Endodermal cell (in vitro differentiated cells): ENCODE measurements around the gene PTPN14. TPM values are rescaled to one million over a fixed set of nuclear protein-coding genes. Genes with fewer than 3 reads are reported as not detected.

Experiments used
- DNase-seq: peaks from one replicate; pipeline ENCODE4 v3.0.0-alpha.2; 2017
- H3K27ac ChIP-seq: 2 replicates; pipeline ENCODE4 v1.5.1; 2013; ENCODE audit warnings: mild to moderate bottlenecking, low read depth, low read length, moderate library complexity
- H3K27me3 ChIP-seq: 2 replicates; pipeline ENCODE4 v1.6.1; 2013; ENCODE audit warnings: mild to moderate bottlenecking, low read length, moderate library complexity; ENCODE audit not compliant: insufficient read depth, control insufficient read depth, poor library complexity, severe bottlenecking
- H3K36me3 ChIP-seq: 2 replicates; pipeline ENCODE4 v1.7.0; 2013; ENCODE audit warnings: mild to moderate bottlenecking, low read length, moderate library complexity; ENCODE audit not compliant: control insufficient read depth, insufficient read depth
- H3K4me1 ChIP-seq: one replicate; pipeline ENCODE4 v1.7.0; 2013; ENCODE audit warnings: low read length; ENCODE audit not compliant: control insufficient read depth, insufficient read depth
- H3K4me3 ChIP-seq: 2 replicates; pipeline ENCODE4 v1.5.1; 2013; ENCODE audit warnings: mild to moderate bottlenecking, low read length, moderate library complexity
- H3K9ac ChIP-seq: 2 replicates; pipeline ENCODE4 v1.6.1; 2013; ENCODE audit warnings: mild to moderate bottlenecking, low read length, moderate library complexity; ENCODE audit not compliant: poor library complexity, severe bottlenecking; ENCODE audit errors: extremely low read depth
- H3K9me3 ChIP-seq: 2 replicates; pipeline ENCODE4 v1.6.1; 2013; ENCODE audit warnings: mild to moderate bottlenecking, low read length, moderate library complexity; ENCODE audit not compliant: control insufficient read depth
- H3K27ac Mint-ChIP-seq: 2 replicates; pipeline ENCODE4 v1.8.0; 2020; ENCODE audit warnings: mixed read lengths
- H3K27me3 Mint-ChIP-seq: 2 replicates; pipeline ENCODE4 v1.8.0; 2021; ENCODE audit warnings: mild to moderate bottlenecking, mixed read lengths; ENCODE audit not compliant: insufficient read depth
- H3K36me3 Mint-ChIP-seq: 2 replicates; pipeline ENCODE4 v1.8.0; 2020; ENCODE audit warnings: low read depth, mixed read lengths
- H3K4me1 Mint-ChIP-seq: 2 replicates; pipeline ENCODE4 v1.8.0; 2020; ENCODE audit warnings: mixed read lengths
- H3K4me3 Mint-ChIP-seq: 2 replicates; pipeline ENCODE4 v1.8.0; 2020; ENCODE audit warnings: mild to moderate bottlenecking, moderate library complexity, mixed read lengths
- H3K9me3 Mint-ChIP-seq: 2 replicates; pipeline ENCODE4 v1.8.0; 2020; ENCODE audit warnings: mild to moderate bottlenecking, mixed read lengths
- WGBS, 2 experiments: methylation state at CpG; one replicate each; pipeline versions ENCODE4 v1.1.5 to v1.1.7; 2013; ENCODE audit warnings: missing lambda C conversion rate in 2 of 2, mixed read lengths in 1 of 2; ENCODE audit not compliant: insufficient coverage in 1 of 2, insufficient read length in 1 of 2; 5-methylcytosine and 5-hydroxymethylcytosine counted together
- total RNA-seq, 2 donors: library from RNA; stranded (reverse); fragmentation: NEBNext Ultra II Directional in 1 of 2; extraction: Animal tissue kit (Norgen Biotek cat#: 25700) in 1 of 2; gene quantifications; 2 replicates in 1 of 2; 3 replicates in 1 of 2; pipeline ENCODE4 v1.2.1, GENCODE V29; 2021
- TF ChIP-seq, protein P1 (sequence below): fragments of 200-600 bp; sonication (generic); conservative IDR thresholded peaks from 2 replicates; pipeline ENCODE4 v1.5.0; 2021; ENCODE audit warnings: antibody characterized with exemption, mild to moderate bottlenecking

Gene PTPN14
- total RNA-seq, 2 donors from 2014 or later: 72.6 to 93.2 TPM

DNA sequence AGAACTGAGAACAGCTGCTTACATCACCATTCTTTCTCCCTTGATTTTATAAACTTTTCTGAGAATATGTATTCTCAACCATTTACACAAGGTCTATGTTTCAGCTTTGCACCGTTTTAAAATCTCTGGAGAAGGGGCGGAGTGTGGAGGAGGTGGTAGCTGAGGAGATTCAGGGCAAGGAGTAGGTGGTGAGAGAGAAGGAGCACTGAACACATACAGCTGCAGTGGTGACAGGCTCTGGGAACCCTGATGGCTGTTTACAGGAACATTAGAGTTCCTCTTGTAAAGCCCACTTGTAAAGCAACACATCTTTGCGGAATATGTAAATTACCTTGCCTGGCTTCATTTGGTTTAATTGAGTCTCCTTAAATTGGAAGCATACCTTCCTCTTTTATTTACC lies 180.8 kb downstream of the PTPN14 start:
- H3K4me3 Mint-ChIP-seq: no peak overlapping the region
- Histone ChIP-seq H3K4me1 (peaks cover 8% of the 10 kb centered on the region), H3K27ac (no peak overlapping the region), H3K27me3 (no peaks in the 10 kb centered on the region), H3K9me3 (no peaks in the 10 kb centered on the region), H3K4me3 (no peak overlapping the region), H3K36me3 (peaks cover 86% of the 10 kb centered on the region), H3K9ac (no peak overlapping the region)
- 93 to 96% methylated on average over 3 of the region's 3 CpGs for WGBS, 2 experiments
- H3K4me1 Mint-ChIP-seq: peaks cover 29% of the 10 kb centered on the region
- no peak overlapping the region for H3K27ac Mint-ChIP-seq
- H3K9me3 Mint-ChIP-seq: no peaks in the 10 kb centered on the region
- DNase-seq: no peak
- TF ChIP-seq, protein P1, sequence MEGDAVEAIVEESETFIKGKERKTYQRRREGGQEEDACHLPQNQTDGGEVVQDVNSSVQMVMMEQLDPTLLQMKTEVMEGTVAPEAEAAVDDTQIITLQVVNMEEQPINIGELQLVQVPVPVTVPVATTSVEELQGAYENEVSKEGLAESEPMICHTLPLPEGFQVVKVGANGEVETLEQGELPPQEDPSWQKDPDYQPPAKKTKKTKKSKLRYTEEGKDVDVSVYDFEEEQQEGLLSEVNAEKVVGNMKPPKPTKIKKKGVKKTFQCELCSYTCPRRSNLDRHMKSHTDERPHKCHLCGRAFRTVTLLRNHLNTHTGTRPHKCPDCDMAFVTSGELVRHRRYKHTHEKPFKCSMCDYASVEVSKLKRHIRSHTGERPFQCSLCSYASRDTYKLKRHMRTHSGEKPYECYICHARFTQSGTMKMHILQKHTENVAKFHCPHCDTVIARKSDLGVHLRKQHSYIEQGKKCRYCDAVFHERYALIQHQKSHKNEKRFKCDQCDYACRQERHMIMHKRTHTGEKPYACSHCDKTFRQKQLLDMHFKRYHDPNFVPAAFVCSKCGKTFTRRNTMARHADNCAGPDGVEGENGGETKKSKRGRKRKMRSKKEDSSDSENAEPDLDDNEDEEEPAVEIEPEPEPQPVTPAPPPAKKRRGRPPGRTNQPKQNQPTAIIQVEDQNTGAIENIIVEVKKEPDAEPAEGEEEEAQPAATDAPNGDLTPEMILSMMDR: no peak
- H3K27me3 Mint-ChIP-seq: no peaks in the 10 kb centered on the region
- H3K36me3 Mint-ChIP-seq: peaks cover 60% of the 10 kb centered on the region

DNA sequence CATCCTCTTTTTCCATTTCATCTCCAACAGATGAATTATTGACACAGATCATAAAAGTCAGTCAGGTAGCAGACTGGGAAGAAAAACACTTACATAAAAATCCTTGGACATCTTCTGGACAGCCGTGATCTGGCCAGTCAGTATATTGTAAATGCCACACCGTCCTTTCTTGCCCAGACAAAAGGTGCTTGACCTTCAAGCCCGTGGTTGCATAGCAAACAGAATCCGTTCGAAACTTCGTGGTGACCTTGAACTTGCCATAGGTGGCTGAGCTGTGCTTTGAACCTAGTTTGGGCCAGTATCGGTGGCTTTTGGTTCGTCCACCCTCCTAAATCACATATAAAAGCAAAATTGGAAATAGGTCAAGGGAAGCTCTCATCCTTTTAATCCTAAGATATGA lies 182.0 kb downstream of the PTPN14 start:
- Mint-ChIP-seq H3K4me1 (peaks cover 29% of the 10 kb centered on the region), H3K27ac (no peak overlapping the region), H3K4me3 (no peak overlapping the region), H3K27me3 (no peaks in the 10 kb centered on the region), H3K9me3 (no peaks in the 10 kb centered on the region), H3K36me3 (peaks cover 63% of the 10 kb centered on the region)
- peaks cover 79% of the 10 kb centered on the region for H3K36me3 ChIP-seq
- H3K27ac ChIP-seq: no peak overlapping the region
- TF ChIP-seq, protein P1: no peak
- 95 to 99% methylated on average over 8 of the region's 8 CpGs for WGBS, 2 experiments
- no peaks in the 10 kb centered on the region for H3K27me3 ChIP-seq
- H3K9me3 ChIP-seq: no peaks in the 10 kb centered on the region
- H3K4me3 ChIP-seq: no peak overlapping the region
- DNase-seq: no peak
- peaks cover 8% of the 10 kb centered on the region for H3K4me1 ChIP-seq
- no peak overlapping the region for H3K9ac ChIP-seq

DNA sequence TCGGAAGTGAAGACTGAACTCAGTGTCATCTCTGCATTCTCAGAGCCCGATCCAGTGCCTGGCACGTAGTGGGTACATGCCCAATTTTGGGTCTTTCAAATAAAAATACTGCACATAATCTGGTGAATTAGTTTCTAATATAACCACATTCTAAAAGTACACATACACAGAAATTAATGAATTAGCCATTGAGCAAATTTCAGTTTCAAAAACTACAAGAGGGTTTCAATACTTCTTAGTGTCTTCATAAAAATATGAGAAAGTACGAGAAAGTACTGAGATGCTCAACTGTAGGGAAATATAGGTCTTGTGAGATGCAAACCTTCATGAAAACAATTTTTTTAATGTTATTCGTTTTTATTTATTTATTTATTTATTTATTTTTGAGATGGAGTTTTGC lies 183.6 kb downstream of the PTPN14 start:
- H3K27me3 ChIP-seq: no peaks in the 10 kb centered on the region
- WGBS, 2 experiments: 94 to 100% methylated on average over 4 of the region's 5 CpGs
- peaks cover 8% of the 10 kb centered on the region for H3K4me1 ChIP-seq
- no peaks in the 10 kb centered on the region for H3K9me3 Mint-ChIP-seq
- no peak overlapping the region for H3K27ac ChIP-seq
- no peak for DNase-seq
- peaks cover 29% of the 10 kb centered on the region for H3K4me1 Mint-ChIP-seq
- no peaks in the 10 kb centered on the region for H3K27me3 Mint-ChIP-seq
- H3K4me3 ChIP-seq: no peak overlapping the region
- no peak overlapping the region for H3K27ac Mint-ChIP-seq
- peaks cover 79% of the 10 kb centered on the region for H3K36me3 ChIP-seq
- no peak overlapping the region for H3K4me3 Mint-ChIP-seq
- H3K9ac ChIP-seq: no peak overlapping the region
- TF ChIP-seq, protein P1: no peak
- peaks cover 75% of the 10 kb centered on the region for H3K36me3 Mint-ChIP-seq
- no peaks in the 10 kb centered on the region for H3K9me3 ChIP-seq
